Hypothalamus (tissue), 51 donors: ENCODE measurements around the gene NT5DC2.
"Not testable (repeated sequence)": the region's sequence is repeated elsewhere in the genome, so short reads cannot be mapped to it uniquely, and the experiment has no call there.

Experiments used
- DNase-seq, 51 donors: peaks; one replicate each; lab custom pipeline; 2025; lab: John Stamatoyannopoulos, UW

Gene NT5DC2

DNA sequence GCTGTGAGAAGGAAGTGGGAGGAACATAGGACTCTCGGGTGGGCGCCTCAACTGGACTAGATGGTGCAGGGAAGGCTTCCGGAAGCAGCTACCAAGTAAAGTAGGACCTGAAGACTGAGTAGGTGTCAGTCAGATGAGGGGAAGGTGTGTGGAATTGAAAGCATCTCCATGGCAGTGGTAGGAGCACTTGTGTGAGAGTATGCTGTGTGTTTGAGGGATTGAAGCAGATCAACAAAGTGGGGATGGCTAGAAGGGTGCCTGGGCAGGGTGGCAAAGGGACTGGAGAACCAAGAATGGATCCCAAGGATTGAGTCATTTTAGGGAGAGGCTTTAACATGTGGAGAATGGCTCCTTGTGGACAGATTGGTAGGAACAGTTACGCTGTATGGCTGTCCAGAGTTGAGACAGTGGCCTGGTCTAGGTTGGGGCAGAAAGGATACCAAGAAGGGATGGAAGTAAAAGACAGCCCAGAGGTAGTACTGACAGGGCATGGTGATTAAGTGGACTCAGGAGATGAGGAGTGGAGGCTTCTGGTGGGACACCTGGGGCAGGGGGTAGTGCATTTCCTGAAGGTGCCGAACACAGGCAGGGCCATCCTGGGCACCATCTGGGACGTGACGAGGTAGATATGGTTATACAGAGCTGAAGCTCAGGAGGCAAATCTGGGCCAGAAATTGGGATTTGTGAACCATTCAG, 4.2 kb upstream of the NT5DC2 start:
- no peak for DNase-seq

- no peak for DNase-seq
Observed at GRCh38 chr3:52537165-52537620, 3.5 kb upstream of the NT5DC2 start.

- peak; percentile 46 to 98 (median 96) for DNase-seq
Observed at GRCh38 chr3:52536369-52537164, 2.9 kb upstream of the NT5DC2 start, which contains the start of gene UQCC5. UQCC5 (plus strand) TSS chr3:52536605; CDS start chr3:52536756, 151 bp downstream.

- no peak for DNase-seq
Observed at GRCh38 chr3:52536112-52536368, 2.4 kb upstream of the NT5DC2 start.

GRCh38 chr3:52535411-52536111, 1.9 kb upstream of the NT5DC2 start:
- DNase-seq, result no peak

DNA sequence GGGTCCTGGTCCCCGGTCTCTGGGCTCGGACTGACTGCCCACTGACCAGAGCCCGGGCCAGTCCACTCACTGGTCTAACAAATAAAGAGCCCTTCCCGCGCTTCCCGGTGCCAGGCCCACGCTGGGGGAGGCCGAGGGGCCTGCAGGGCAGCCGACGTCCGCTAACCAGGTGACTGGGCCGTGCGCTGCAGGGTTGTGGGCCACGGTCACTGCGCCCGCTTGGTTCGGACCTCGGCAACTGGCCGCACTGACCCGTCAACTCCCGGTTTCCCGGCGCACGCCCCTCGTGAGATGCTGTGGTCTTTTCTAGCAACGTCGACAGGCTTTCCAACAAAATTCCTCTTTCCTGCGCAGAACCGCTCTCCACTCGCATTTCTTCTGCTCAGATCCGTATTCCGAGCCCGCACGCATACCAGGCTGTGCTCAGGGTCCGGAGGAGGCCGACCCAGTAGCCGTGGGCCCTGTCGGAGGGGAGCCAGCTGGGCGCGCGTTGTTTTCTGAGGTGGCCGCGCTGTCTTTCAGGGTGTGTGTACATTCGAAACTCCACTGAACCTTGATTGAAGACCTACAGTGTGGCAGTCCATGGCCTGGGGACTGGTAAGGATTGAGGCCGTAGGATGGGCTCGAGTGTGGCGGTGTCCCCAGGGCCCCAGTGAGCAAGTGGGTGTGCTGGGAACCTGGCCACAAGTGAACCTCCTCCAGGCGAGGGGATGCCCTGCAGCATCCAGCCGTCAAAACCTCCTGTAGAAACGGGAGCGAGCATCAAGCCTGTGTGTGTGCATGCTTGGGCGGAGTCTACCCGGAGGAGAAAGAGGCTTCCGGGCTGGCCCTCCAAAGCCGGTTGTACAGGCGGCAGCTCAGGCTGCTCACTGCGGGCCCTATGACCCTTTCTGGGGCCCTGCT, 875 bp upstream of the NT5DC2 start:
- peak in 3 of 51 donors; percentile 33 to 41 (median 36) for DNase-seq

GRCh38 chr3:52532838-52533622, 627 bp downstream of the NT5DC2 start:
- DNase-seq, result no peak

GRCh38 chr3:52532517-52532837, 1.2 kb downstream of the NT5DC2 start:
- no peak for DNase-seq

GRCh38 chr3:52531860-52532516, 1.7 kb downstream of the NT5DC2 start:
- DNase-seq, result no peak

GRCh38 chr3:52530918-52531826, 2.5 kb downstream of the NT5DC2 start:
- DNase-seq, result no peak

- no peak for DNase-seq
Observed at GRCh38 chr3:52529376-52530333, 4.0 kb downstream of the NT5DC2 start.

- no peak for DNase-seq
Observed at GRCh38 chr3:52528586-52529375, 4.9 kb downstream of the NT5DC2 start.

DNA sequence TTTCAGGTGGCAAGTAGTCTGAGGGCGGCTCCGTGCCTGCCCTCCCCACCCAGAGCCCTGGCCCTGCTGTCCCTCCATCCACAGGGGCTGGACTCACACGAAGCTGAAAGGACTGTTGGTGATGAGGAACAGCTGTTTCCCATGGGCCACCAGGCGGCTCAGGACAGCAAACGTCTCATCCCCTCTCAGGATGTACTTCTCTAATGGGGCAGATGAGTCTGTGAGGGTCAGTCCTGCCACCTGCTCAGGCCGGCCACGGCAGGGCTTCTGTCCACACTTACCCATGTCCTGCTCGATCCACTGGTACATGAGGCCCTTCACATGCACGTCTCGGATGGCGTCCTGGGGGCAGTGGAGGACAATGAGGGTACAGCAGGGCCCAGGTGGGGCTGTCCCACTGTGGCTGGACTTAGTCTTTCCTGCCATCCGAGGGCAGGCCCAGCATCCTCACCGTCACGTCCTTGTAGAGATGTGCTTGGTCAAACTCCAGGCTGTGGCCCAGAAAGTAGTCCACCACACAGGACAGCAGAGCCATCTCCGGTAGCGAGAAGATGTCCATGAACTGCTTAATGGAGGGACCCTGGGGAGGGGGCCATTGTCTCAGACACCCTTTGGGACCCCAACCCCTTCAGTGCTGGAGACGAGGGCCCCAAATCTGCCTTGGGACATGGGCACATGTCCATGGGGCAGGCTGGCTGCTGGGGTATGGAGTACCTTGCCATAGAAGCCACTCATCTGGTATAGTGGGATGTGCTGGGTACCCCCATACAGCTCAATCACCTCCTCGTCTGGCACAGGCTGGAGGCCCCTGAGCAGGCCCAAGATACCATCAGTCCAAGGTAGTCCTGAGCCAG, 5.7 kb downstream of the NT5DC2 start:
- no peak for DNase-seq

DNA sequence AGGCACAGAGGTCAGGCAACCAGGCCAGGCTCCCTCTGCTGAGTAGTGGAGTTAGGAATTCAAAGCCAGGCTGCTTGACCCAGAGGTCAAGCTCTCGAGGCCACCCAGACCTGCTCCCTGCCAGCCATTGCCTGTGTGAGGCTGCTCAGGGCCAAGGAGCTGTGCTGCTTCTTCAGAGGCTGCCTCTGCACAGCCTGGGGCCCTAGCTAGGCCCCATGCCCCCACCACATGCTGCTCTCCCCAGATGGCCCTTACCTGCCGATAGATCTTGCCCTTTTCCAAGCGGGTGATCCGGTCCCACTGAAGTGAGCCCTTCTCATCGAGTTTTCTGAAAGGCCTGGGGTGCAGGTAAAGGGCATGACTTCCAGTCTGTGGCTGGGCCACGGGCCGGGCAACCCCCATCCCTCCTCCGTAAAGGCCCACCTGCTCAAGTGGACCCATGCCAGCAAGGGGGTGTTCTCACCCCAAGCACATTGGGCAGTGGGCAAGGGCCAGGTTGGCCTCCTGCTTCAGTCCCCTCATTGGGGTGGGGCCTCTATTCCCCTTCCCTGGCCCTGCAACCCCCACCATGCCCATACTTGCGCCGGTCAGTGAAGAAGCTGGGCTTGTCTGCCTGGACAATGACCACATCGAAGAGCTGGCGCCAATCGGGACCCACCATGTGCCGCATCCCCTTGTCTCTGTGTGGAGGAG, 6.5 kb downstream of the NT5DC2 start:
- DNase-seq, result no peak

DNA sequence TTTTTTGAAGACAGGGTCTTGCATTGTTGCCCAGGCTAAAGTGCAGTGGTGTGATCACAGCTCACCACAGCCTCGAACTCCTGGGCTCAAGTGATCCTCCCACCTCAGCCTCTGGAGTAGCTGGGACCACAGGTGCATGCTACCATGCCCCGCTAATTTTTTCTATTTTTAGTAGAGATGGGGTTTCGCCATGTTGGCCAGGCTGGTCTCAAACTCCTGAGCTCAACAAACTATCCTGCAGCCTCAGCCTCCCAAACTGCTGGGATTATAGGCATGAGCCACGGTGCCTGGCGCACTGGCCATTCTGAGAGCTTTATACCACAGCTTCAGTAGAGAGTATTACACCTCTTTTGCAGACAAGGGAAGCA, 7.0 kb downstream of the NT5DC2 start:
- not testable (repeated sequence) for DNase-seq
